Activated B cell treated with CpG ODN at 0.5 μM for 24 hours (primary cell): ENCODE measurements around the gene MVK. TPM values are rescaled to one million over a fixed set of nuclear protein-coding genes. Genes with fewer than 3 reads are reported as not detected.

Source experiments
- ATAC-seq: fragments of 200-7000 bp; cut with Tn5 transposase; one replicate; pipeline ENCODE4 v1.10.0; 2021; ENCODE audit warnings: low read depth, mild to moderate bottlenecking, moderate library complexity
- CTCF ChIA-PET: fragments of 350-600 bp; sonication (Branson Sonifier 250); formaldehyde crosslinking; loops from one replicate; lab custom pipeline; 2021; ENCODE audit warnings: antibody characterized with exemption; lab: Charles Lee
- POLR2A ChIA-PET: fragments of 350-600 bp; sonication (Branson Sonifier 250); formaldehyde crosslinking; loops from one replicate; lab custom pipeline; 2021; ENCODE audit warnings: antibody characterized with exemption; lab: Charles Lee
- DNase-seq: peaks from one replicate; pipeline ENCODE4 v3.0.0; 2022
- H3K27ac Mint-ChIP-seq: one replicate; pipeline ENCODE4 v1.8.0; 2020; ENCODE audit warnings: mixed read lengths
- H3K27me3 Mint-ChIP-seq: one replicate; pipeline ENCODE4 v1.8.0; 2021; ENCODE audit warnings: mixed read lengths
- H3K36me3 Mint-ChIP-seq: one replicate; pipeline ENCODE4 v1.8.0; 2021; ENCODE audit warnings: low read depth, mixed read lengths
- H3K4me1 Mint-ChIP-seq: one replicate; pipeline ENCODE4 v1.8.0; 2021; ENCODE audit warnings: mixed read lengths
- H3K4me3 Mint-ChIP-seq: one replicate; pipeline ENCODE4 v1.8.0; 2020; ENCODE audit warnings: mild to moderate bottlenecking, mixed read lengths
- H3K9me3 Mint-ChIP-seq: one replicate; pipeline ENCODE4 v1.8.0; 2020; ENCODE audit warnings: mixed read lengths
- intact Hi-C: fragments of 100-400 bp; cut with micrococcal nuclease; formaldehyde crosslinking; loops from one replicate; pipeline ENCODE4 v1.15.1; 2024
- total RNA-seq: library from RNA; stranded (reverse); gene quantifications from 2 replicates; pipeline ENCODE4 v1.2.3, GENCODE V29; 2022
- TF ChIP-seq, protein P1 (sequence below): fragments of 200-600 bp; IDR thresholded peaks from one replicate; pipeline ENCODE4 v1.8.0; 2022; ENCODE audit warnings: antibody characterized with exemption, mild to moderate bottlenecking

The MVK gene
- total RNA-seq, 1 donor from 2014 or later, result 28.5 TPM

DNA sequence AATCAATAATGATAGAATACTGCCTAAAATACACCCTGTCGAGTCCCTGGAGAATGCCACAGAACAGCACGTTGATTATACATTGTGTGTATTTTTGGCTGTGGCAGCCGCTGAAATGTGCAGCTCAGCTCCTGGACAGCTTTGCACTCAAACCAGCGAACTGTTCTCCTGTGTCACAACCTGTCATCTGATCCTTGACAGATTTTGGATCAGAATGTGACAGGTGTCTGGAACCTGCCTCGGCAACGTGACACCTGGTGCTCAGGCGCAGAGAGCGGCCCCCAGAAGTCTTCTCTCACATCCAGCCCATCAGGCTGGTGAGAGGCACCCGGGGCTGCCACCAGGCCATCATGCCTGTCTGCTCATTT is 19.3 kb downstream of the MVK start:
- Mint-ChIP-seq H3K27ac (no peak overlapping the region), H3K4me1 (peaks cover 6% of the 10 kb centered on the region), H3K27me3 (no peaks in the 10 kb centered on the region), H3K9me3 (no peaks in the 10 kb centered on the region), H3K4me3 (no peak overlapping the region), H3K36me3 (peaks cover 41% of the 10 kb centered on the region)
- TF ChIP-seq, protein P1, sequence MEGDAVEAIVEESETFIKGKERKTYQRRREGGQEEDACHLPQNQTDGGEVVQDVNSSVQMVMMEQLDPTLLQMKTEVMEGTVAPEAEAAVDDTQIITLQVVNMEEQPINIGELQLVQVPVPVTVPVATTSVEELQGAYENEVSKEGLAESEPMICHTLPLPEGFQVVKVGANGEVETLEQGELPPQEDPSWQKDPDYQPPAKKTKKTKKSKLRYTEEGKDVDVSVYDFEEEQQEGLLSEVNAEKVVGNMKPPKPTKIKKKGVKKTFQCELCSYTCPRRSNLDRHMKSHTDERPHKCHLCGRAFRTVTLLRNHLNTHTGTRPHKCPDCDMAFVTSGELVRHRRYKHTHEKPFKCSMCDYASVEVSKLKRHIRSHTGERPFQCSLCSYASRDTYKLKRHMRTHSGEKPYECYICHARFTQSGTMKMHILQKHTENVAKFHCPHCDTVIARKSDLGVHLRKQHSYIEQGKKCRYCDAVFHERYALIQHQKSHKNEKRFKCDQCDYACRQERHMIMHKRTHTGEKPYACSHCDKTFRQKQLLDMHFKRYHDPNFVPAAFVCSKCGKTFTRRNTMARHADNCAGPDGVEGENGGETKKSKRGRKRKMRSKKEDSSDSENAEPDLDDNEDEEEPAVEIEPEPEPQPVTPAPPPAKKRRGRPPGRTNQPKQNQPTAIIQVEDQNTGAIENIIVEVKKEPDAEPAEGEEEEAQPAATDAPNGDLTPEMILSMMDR, result no peak
- ChIA-PET POLR2A (no interaction called here), CTCF (no interaction called here)
- intact Hi-C loops, result no loop called here
- DNase-seq (no peak), ATAC-seq (no peak)

DNA sequence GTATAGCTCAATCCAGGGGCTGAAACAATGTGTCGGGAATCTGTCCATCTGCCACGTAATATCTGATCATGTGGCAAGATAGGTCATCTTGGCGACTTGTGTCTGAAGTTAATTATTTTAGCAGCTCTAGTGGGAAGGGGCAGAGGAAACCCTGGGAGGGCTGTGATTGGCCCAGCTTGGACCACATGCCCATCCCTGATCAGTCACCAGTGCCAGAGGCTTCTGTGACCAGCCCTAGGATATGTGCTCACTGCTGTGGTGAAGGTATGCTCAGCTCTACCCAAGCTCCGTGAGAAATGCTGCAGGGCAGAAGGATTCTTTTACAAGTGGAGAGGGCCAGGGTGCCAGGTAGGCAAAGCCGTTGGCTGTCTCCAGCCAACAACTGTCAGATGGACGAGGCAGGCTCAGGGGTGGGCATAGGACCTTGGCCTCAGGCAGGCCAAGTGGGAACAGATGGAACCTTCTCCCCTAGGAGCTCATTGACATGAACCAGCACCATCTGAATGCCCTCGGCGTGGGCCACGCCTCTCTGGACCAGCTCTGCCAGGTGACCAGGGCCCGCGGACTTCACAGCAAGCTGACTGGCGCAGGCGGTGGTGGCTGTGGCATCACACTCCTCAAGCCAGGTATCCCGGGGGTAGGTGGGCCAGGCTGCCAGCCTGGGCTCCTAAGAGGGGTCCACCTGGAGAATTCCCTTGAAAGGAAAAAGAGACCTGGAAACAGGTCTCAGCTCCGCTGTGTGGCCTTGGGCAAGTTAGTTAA is 21.1 kb downstream of the MVK start:
- peaks cover 29% of the 10 kb centered on the region for H3K36me3 Mint-ChIP-seq
- TF ChIP-seq, protein P1, result no peak
- no peaks in the 10 kb centered on the region for H3K27me3 Mint-ChIP-seq
- H3K27ac Mint-ChIP-seq, result no peak overlapping the region
- CTCF ChIA-PET, result interaction anchor here (1.0 kb wide), 1 partner anchor 8 kb away, joined by 3 read pairs; no protein-coding TSS in a partner anchor
- no peaks in the 10 kb centered on the region for H3K9me3 Mint-ChIP-seq
- DNase-seq, result no peak
- no peak overlapping the region for H3K4me3 Mint-ChIP-seq
- intact Hi-C loops, result no loop called here
- POLR2A ChIA-PET, result no interaction called here
- no peak for ATAC-seq
- peaks cover 8% of the 10 kb centered on the region for H3K4me1 Mint-ChIP-seq

DNA sequence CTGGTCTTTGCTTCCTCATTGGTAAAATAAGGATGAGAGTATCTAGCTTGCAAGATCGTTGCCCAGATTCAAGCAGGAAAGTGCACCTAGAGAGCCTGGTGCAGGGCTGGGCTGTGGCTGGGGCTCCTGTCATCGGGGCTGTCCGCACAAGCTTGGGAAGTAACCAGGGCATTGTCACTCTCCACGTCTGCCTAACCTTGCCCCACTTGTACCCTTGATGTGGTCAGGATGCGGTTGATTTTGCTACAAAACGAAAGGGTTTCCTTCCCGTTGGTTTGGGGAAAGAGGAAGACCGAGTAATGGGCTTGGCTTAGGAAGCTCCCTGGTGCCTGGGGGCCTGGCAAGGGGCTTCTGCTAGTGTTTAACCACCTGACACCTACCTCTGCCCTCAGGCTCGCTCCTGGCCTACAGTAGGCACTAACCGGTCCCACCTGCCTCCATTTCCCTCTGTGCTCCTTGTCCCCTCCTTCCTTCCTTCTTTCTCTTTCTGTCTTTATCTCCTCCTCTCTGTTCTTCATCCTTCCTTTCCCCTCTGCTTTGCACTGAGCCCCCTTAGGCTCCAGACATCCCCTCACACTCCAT is 21.8 kb downstream of the MVK start:
- TF ChIP-seq, protein P1, result no peak
- H3K27ac Mint-ChIP-seq, result no peak overlapping the region
- no peak overlapping the region for H3K4me3 Mint-ChIP-seq
- ChIA-PET CTCF (interaction anchor here (3.7 kb wide), 1 partner anchor 179 kb away, joined by 49 read pairs; no protein-coding TSS in a partner anchor), POLR2A (no interaction called here)
- H3K27me3 Mint-ChIP-seq, result no peaks in the 10 kb centered on the region
- H3K4me1 Mint-ChIP-seq, result peaks cover 8% of the 10 kb centered on the region
- no peaks in the 10 kb centered on the region for H3K9me3 Mint-ChIP-seq
- H3K36me3 Mint-ChIP-seq, result peaks cover 28% of the 10 kb centered on the region
- ATAC-seq (no peak), DNase-seq (no peak)
- intact Hi-C loops, result no loop called here

DNA sequence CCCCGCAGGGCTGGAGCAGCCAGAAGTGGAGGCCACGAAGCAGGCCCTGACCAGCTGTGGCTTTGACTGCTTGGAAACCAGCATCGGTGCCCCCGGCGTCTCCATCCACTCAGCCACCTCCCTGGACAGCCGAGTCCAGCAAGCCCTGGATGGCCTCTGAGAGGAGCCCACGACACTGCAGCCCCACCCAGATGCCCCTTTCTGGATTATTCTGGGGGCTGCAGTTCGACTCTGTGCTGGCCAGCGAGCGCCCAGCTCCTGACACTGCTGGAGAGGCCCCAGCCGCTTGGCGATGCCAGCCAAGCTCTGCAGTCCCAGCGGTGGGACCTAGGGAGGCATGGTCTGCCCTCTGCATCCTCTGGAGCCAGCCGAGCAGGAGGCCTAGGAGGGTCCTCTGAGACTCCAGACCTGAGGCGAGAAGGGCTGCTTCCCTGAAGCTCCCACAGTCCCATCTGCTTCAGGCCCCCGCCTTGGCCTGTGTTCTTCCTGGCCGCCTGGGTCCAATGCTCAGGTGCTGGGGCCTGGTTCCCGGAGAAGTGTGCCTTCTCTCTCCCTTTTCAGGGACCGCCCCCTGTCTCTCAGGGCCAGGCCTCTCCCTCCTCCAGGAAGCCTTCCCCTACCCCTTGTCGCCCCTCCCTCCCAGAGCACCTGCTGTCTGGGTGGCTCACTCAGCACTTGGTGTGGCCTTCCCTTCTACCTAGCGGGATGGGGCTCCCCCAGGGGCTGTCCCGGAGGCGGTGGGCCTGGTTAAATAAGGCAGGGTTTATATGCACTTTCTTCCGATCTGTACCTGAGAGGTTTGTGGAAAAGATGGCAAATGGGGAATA is 23.0 kb downstream of the MVK start:
- intact Hi-C loops, result loop anchor here (1.0 to 2.0 kb wide), 3 partner anchors 117 to 284 kb away; partner anchors contain the start of genes FAM222A and GLTP
- no peaks in the 10 kb centered on the region for H3K27me3 Mint-ChIP-seq
- H3K9me3 Mint-ChIP-seq, result no peaks in the 10 kb centered on the region
- no peak overlapping the region for H3K4me3 Mint-ChIP-seq
- CTCF ChIA-PET, result interaction anchor here (1.1 to 3.7 kb wide), 5 partner anchors 22 to 249 kb away, joined by 3 to 49 read pairs (median 7); partner anchors contain the start of genes MMAB and MVK
- H3K36me3 Mint-ChIP-seq, result peaks cover 20% of the 10 kb centered on the region
- H3K27ac Mint-ChIP-seq, result no peak overlapping the region
- DNase-seq (no peak), ATAC-seq (no peak)
- POLR2A ChIA-PET, result no interaction called here
- TF ChIP-seq, protein P1, result no peak
- peaks cover 8% of the 10 kb centered on the region for H3K4me1 Mint-ChIP-seq
